Ishikawa (cell line): ENCODE data around the gene ULK4.

ENCODE experiments used
- CEBPB ChIP-seq: IDR thresholded peaks from 2 replicates; pipeline ENCODE4 v1.6.1; 2012
- CREB1 ChIP-seq: IDR thresholded peaks from 2 replicates; pipeline ENCODE4 v1.6.1; 2012; ENCODE audit warnings: low read depth
- EGR1 ChIP-seq: IDR thresholded peaks from 2 replicates; pipeline ENCODE4 v1.6.1; 2012
- EP300 ChIP-seq: IDR thresholded peaks from 2 replicates; pipeline ENCODE4 v1.6.1; 2012; ENCODE audit warnings: borderline replicate concordance
- FOXM1 ChIP-seq: IDR thresholded peaks from 2 replicates; pipeline ENCODE4 v1.6.1; 2012; ENCODE audit warnings: low read depth, borderline replicate concordance
- MAX ChIP-seq: IDR thresholded peaks from 2 replicates; pipeline ENCODE4 v1.6.1; 2012
- NFIC ChIP-seq: IDR thresholded peaks from 2 replicates; pipeline ENCODE4 v1.6.1; 2012
- RAD21 ChIP-seq: IDR thresholded peaks from 2 replicates; pipeline ENCODE4 v1.6.1; 2012; ENCODE audit warnings: low read depth
- REST ChIP-seq: IDR thresholded peaks from 2 replicates; pipeline ENCODE4 v1.6.1; 2012; ENCODE audit warnings: low read depth, mild to moderate bottlenecking
- TAF1 ChIP-seq: IDR thresholded peaks from 2 replicates; pipeline ENCODE4 v1.6.1; 2012; ENCODE audit warnings: low read depth, mild to moderate bottlenecking
- TCF12 ChIP-seq: IDR thresholded peaks from 2 replicates; pipeline ENCODE4 v1.6.1; 2012; ENCODE audit warnings: low read depth
- TEAD4 ChIP-seq: IDR thresholded peaks from 2 replicates; pipeline ENCODE4 v1.6.1; 2012
- USF1 ChIP-seq: IDR thresholded peaks from 2 replicates; pipeline ENCODE4 v1.6.1; 2012
- YY1 ChIP-seq: IDR thresholded peaks from 2 replicates; pipeline ENCODE4 v1.6.1; 2012; ENCODE audit warnings: low read depth
- ZBTB7A ChIP-seq: IDR thresholded peaks from 2 replicates; pipeline ENCODE4 v1.6.1; 2012; ENCODE audit warnings: low read depth

The ULK4 gene

GRCh38 chr3:41573591-41573990 is 388.3 kb downstream of the ULK4 start:
- TF ChIP-seq CEBPB (no peak), MAX (no peak), ZBTB7A (no peak), CREB1 (no peak), TCF12 (no peak), RAD21 (no peak), TEAD4 (no peak)

GRCh38 chr3:41572092-41572491 is 389.8 kb downstream of the ULK4 start:
- TF ChIP-seq NFIC (no peak), TCF12 (no peak), CEBPB (no peak), RAD21 (no peak)

- TF ChIP-seq NFIC (no peak), FOXM1 (no peak), USF1 (no peak), TAF1 (no peak), EP300 (no peak), CREB1 (no peak), REST (no peak), YY1 (no peak)
Measured at GRCh38 chr3:41569632-41570305, 392.1 kb downstream of the ULK4 start.

- TF ChIP-seq TAF1 (no peak), CEBPB (no peak), RAD21 (no peak), CREB1 (no peak), EGR1 (no peak), MAX (no peak), ZBTB7A (no peak)
Measured at GRCh38 chr3:41565948-41566514, 395.9 kb downstream of the ULK4 start.

- no peak for TF ChIP-seq TEAD4
- no peak for TF ChIP-seq RAD21
- no peak for TF ChIP-seq MAX
- no peak for TF ChIP-seq FOXM1
- TF ChIP-seq EGR1: no peak
- TF ChIP-seq NFIC: no peak
- no peak for TF ChIP-seq CREB1
- no peak for TF ChIP-seq ZBTB7A
- no peak for TF ChIP-seq TCF12
Measured at GRCh38 chr3:41565003-41565402, 396.9 kb downstream of the ULK4 start.

- no peak for TF ChIP-seq TCF12
Measured at GRCh38 chr3:41532976-41533375, 428.9 kb downstream of the ULK4 start.

GRCh38 chr3:41526995-41527573 is 434.8 kb downstream of the ULK4 start:
- no peak for TF ChIP-seq TAF1
- TF ChIP-seq YY1: no peak
- TF ChIP-seq REST: no peak
- no peak for TF ChIP-seq RAD21
- no peak for TF ChIP-seq TCF12
- TF ChIP-seq CREB1: no peak
- TF ChIP-seq TEAD4: no peak
- no peak for TF ChIP-seq EGR1
- no peak for TF ChIP-seq NFIC
- TF ChIP-seq ZBTB7A: no peak
- TF ChIP-seq MAX: no peak
- no peak for TF ChIP-seq USF1
- no peak for TF ChIP-seq FOXM1
- no peak for TF ChIP-seq EP300
- no peak for TF ChIP-seq CEBPB
